Fibroblast of skin of back (primary cell): ENCODE measurements around the gene THEM5.
A peak's percentile ranks its signal among the peaks of the same experiment; 100 is the strongest.

Experiments used
- DNase-seq: peaks from one replicate; pipeline ENCODE4 v3.0.0-alpha.2; 2013

The THEM5 gene

DNA sequence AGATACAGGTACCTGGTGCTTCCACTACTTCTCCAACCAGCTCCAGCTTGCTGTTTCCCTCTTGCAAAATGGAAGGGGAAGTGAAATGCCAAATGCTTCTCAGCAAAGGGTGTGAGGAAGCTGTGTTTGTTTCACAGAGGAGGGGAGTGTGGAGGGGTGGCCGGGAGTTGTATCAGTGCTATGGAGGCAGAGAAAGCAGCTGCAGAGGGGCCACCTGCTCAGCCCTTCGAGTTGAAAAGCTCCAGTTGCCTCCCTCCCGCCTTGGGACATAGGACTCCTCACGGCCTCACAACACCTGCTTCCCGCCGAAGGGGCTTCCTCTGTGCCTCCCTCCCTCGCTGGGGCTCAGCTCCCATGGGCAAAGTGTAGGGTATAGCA is 36.2 kb downstream of the THEM5 start:
- no peak for DNase-seq

DNA sequence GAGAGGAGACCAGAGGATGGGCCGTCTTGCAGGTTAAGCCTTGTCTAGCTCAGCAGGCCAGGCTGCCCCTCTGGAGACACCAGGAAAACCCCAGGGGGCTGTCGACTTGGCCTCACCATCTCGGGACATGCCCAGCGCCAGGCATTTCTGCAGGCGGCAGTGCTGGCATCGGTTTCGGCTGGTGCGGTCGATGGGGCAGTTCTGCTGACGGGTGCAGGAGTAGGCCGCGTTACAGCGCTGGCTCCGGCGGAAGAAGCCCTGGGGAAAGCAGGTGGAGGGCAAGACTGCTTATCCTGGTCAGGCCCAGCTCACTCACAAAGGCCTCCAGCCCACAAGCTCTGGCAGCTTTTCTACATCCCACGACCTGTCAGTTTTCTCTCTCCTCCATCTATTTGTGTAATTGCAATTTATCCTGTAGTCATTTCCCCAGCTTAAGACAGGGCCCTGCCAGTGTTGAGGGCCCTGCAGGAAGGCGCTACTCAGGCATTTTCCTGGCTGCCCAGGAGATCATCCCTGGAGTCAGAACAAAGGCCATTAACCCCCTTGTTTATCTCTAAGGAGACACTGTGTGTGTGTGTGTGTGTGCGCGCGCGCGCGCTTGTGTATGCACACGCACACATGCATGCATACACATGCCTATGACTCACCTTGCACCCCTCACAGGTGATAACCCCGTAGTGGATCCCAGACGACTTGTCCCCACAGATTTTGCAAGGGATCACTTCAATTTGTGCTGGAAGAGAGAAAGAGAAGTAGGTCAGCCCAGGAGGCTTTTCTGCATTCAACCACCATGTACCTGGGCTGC is 36.8 kb downstream of the THEM5 start:
- DNase-seq = no peak

DNA sequence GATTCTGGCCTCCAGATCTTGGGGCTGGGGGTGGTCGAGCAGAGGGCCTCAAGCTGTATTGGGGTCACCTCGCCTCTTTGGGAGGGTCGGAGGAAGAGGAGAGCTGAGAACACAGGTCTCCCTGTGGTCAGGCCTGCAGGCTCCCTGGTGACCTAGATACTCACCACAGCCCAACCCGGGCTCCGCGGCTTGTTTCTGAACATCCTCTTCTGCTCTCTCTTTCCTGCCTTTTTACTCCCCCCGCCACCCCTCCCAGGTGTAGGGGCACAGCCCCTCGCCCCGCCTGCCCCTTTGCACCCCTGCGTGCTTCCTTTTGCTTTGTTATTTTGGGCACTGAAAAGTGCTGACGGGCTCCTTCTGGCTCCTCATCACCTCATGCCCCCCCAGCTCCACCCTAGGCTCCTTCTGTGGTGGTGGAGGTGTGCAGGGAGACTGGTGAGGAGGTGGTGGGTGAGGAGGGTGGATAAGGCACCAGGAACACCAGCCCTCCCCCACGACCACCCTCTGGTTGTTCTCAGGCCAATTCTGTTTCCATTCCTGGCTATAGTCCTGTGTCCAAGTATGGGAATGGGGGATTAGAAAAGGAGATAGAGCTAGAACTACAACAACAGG is 37.7 kb downstream of the THEM5 start:
- no peak for DNase-seq

DNA sequence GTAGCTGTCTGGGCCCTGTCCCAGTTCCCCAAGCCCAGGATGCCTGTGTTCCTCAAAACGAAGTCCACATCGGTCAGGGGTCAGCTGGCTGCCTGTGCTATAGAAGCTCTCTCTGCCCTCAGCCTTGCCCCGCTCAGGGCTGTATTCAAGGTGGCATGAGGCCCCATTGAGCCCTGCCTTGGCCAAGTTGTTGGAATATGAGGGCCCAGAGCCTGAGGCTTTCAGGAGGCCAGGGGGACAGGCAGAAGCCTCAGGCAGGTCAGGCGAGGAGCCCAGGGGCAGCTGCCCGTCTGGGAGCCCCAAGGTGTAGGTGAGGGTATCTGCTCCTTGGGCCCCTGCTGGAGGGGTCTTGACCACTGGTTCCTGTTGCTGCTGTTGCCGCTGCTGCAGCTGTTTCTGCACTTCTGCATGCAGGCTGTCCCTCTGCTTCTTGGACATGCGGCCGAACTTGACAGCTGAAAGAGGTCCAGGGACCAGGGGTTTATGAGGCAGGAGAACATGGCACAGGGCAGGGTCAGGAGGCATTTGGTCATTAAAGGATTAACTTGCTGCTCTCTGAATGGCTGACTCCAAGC is 38.5 kb downstream of the THEM5 start:
- DNase-seq = no peak

DNA sequence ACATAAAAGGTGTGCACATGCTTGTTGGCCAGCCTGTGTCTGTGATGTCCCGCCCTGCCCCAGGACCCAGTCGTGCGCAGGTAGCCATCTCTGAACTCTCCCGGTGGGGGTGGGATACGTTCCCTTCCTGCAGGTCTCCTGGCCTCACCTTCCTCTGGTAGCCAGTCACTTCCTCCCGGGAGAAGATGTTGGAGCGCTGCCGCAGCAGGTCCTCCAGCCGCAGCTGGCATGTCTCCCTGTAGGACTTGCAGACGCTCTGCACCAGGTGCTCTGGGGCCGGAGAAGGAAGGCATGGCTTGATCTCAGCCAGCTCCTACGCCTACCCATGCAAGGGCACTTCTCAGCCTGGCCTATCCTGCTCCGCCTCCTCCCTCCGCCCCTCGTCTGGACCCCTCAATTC is 39.1 kb downstream of the THEM5 start:
- DNase-seq = no peak

DNA sequence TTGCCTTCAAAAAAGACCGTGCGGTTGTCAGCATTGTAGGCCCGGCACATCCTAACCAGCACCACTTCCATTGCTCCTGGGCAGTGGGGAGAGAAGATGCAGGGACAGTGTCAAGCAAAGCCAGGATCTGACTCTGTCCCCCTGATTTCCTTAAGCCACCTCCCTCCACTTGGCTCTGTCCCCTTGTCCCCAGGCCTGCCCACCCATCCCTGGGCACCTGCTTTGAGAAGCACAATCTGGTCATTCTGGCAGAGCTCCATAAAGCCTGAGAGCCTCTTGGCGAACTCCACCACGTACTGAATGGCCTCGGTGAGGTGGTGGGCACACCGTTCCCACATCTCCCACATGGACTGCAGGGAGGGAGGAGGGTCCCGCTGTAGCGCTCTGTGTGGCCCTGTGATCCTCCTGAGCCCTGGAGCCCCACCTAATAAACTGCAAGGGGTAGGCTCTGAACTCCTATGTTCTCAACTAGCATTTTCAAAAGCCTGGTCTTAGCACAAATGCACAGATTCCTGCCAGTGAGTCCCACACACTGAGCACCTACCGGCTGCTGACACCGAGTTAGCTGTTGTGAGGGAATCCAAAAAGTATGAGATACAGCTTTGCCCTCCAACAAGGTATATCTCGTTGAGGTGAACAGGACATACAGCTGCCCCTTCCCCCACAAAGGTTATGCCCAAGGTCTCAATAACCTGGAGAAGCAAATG is 40.1 kb downstream of the THEM5 start:
- no peak for DNase-seq

DNA sequence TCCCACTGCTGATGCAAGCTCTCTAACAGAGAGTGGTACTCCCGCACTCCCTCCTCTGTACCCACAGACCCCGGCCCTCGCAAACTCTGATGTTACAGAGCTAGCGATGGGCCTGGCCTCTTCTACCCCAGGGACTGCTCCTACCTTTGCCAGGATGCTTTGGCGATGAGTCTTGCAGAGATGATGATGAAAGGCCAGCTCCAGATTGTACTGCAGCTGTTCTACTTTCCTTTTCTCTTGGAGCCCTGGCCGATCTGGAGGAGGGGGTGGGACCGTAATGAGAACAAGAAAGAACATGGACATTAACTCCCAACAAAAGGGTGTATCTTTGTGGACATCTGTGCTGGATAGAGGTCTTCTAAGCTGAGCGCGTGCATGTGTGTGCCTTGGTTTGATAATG is 42.3 kb downstream of the THEM5 start:
- no peak for DNase-seq

DNA sequence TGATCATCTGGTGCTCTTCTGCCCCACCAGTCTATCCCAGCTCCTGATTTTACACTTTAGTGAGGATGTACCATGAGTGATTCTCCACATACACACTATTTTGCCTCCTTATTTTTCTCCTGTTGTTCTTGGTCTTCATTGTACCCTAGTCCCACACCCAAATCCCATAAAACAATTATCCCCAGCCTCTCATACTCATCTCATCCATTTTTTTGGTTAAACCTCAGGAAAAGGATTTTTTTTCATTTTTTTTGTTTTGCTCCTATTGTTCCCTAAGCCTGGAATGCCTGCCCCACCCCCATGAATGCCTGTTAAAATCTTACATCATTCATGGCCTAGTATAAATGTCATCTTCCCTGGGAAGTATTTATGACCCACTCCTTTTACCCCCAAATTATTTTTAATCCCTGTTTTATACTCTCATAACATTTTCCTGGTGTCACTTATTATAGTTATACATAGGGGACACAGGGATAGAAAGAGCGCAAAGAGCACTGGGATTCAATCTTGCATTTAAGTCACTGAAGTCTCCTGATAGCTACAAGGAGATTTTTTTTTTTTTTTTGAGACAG is 43.4 kb downstream of the THEM5 start:
- DNase-seq = no peak

DNA sequence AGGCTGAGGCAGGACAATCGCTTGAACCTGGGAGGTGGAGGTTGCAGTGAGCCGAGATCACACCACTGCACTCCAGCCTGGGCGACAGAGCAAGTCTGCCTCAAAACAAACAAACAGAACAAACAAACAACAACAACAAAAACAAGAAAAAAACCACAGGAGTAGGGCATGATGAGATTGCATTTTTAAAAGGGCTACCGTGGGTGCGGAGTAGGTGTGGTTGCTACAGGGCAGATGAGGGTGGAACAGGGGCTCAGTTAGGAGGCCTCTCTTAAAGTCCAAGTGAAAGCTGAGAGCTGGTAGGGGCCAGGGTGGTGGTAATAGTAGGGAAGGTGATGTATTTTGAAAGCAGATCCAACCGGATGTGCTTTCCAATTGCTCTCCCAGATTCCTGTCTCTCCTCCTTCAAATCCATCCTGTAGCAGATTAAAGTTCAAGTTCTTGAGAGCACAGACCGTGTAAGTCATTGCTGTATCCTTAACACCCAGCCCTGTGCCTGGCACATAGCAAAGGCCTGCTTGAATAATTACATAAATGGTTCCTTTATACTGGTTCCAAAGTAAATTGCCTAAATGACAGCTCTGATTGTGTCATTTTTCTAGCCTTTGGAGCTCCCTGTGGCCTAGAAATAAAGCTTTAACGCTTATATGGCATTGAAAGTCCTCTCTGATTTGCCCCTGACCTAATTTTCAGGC is 44.1 kb downstream of the THEM5 start:
- no peak for DNase-seq

DNA sequence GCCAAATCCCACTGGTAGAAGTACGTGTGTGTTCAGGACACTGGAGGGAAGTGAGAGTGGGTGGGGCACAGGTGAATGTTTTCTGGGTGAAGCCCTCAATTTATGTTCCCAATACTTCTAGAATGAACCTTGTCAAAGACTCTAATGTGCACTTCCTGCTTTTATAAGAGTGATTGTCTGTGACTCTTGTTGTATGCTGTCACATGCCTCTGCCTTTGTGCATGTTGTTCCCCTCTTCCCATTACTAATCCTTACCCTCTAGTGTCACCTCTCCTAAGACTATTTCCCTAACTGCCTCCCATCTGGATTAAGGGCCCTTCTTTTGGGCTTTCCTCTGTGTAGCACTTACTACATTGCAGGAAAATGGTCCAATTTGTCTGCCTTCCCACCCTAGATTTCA is 45.7 kb downstream of the THEM5 start:
- DNase-seq = no peak

DNA sequence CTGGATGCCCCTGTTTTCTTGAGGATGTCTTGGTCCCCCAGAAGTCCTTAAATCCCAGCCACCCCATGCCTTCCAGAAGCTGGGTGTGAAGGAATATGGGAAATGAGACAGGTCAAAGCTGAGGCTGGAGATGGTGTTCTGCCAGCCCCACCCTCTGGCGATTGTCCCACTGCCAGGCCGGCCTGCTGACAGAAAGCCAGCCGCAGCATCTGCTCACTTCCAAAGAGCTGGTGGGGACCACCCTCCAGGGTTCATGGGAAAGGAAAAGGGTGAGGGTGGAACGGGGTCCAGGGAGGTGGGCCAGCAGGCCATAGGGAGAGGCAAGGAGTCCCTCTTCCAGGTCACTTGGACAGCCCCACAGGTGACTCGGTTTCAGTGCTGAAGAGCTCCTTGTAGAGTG is 46.4 kb downstream of the THEM5 start:
- no peak for DNase-seq

DNA sequence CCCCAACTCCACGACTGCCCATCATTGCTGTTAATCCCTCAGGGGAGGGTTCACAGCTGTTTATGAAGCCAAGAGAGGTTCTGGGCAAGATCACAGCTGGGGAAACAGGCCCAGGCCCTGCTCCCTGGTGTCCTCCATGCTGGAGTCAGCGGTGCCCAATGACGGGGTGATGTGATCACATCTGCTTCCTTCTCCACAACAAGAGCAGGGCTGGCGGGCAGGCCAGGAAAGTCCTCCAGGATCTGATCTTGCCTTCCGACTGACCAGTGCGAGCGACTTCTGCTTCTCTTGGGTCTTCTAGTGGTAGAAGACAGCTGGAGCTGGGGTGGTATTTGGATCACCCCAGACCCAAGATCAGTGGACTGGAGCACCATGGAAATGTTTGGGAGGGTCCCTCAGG is 47.3 kb downstream of the THEM5 start:
- no peak for DNase-seq

DNA sequence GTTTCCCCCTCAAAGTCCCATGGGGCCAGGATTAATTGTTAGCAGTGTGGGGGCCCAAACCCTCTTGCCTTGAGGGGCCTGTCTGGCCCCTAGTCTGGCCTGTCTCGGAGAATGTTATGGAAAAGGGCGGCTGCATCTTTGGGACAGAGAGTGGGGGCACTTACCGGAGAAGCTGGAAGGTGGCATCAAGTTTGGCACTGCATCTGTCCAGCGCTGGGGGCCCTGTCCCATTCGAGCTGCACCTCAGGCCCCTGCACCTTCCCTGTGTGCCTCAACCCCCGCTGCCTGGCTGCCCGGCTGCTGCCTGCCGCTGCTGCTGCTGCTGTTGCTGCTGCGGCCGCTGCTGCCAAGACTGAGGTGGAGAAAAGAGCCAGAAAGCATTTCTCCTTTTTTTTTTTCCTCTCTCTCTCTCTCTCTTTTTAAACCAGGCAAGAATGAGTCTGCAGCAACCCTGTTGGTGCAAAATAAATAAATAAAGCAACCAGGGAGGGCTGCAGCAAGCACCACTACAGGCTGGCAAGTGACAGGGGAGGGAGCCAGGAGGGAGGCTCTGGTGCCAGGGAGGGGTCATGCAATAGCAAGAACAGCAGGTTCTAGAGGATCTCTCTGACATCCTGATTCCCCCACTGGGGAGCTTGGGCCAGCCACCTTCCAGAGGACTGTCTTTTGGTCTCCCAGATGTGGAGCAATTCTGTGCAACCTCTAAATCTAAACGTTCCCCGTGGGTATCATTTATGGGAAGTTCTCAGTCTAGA is 48.3 kb downstream of the THEM5 start, which contains the start of gene LINGO4:
Gene LINGO4 (minus strand): TSS at position 354 of the 755 bp plus-strand sequence. CDS start 2,715 bp downstream, outside the sequence.
- no peak for DNase-seq

DNA sequence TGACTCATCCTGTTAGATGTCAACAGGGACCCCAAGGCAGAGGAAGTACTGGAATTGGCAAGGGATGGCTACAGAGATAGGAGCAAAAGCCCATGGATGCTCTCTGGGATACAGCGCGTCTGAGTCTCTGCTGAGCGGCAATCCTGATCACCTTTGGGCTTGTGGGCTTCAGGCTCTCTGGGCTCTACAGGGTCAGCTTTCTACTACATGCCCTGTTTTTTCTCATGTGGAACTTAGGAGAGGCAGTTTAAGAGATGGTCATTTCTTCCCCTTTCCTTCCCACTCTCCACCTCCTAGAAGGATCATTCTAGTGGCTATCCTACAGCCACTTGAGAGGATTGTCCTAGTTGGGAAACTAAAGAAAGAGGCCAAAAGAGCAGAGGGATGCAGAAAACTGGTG is 49.6 kb downstream of the THEM5 start:
- no peak for DNase-seq

DNA sequence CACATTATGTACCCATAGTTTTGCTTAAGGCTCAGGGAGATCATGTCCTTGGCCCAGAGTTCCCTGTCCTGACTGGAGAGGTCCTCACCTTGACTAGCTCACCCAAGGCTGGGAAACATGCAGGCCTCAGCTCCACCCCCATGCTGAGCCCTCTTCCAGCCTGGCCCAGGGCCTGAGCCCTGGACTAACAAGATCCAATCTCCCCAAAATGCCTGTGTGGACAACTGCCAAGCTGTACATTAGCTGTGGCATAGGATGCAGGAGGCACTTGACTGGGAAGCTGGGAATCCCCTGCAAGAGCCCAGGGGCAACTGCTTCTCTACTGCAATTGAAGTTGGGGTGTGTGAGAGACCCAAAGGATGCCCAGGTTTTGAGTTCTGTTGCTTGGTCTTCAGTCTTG is 50.3 kb downstream of the THEM5 start:
- no peak for DNase-seq

DNA sequence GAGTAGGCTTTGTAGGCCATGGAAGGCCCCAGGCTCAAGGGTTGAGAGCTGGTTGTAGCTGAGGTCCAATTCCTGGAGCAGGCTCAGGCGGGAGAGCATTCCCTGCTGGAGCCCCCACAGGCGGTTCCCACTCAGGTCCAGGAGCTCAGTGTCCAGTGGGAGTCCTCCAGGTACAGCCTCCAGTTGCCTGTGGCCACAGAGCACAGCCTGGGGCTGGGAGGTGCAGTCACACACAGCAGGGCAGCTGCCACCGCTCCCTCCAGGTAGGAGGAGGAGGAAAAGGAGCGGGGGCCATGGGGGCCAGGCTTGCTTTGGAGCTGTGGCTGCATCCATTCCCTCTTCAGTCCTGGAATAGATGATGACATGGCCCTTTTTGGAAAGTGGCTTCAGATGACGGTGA is 51.1 kb downstream of the THEM5 start:
- DNase-seq = no peak

DNA sequence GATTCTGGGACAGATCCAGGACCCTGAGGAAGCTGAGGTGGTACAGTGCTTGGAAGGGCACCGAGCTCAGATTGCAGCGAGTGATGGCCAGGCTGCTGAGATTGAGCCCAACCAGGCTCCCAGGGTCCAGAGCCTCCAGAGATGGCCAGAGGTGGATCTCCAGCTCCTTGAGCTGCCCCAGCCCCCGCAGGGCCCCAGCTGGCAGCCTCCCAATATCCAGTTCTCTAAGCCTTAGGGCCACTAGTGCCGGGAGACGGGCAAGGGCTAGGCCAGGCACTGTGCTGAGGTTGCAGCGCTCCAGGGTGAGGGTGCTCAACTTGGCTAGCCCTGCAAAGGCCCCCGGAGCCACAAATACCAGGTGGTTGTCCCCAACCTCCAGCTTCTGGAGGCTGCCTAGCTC is 51.7 kb downstream of the THEM5 start:
- no peak for DNase-seq

DNA sequence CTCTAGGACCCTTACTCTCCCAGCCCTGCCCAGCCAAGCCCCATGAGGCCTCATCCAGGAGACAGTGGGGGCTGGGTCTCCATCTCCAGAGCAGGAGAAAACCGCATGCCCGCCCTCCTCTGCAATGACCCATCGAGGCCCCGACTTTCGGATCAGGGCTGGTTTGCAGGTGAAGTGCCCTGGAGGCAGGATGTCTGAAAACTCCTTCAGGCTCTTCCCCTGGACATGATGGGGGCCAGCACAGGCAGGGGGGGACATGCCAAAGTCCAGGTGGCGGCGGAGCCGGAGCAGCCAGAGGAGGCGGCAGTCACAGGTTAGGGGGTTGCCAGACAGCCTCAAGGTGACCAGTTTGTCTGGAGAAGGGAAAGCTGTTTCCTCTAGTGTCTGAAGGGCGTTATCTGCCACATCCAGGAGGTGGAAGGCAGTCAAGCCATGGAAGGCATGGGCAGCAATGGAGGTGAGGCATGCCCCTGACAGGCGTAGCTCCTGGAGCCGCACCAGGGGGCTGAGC is 52.1 kb downstream of the THEM5 start:
- no peak for DNase-seq

DNA sequence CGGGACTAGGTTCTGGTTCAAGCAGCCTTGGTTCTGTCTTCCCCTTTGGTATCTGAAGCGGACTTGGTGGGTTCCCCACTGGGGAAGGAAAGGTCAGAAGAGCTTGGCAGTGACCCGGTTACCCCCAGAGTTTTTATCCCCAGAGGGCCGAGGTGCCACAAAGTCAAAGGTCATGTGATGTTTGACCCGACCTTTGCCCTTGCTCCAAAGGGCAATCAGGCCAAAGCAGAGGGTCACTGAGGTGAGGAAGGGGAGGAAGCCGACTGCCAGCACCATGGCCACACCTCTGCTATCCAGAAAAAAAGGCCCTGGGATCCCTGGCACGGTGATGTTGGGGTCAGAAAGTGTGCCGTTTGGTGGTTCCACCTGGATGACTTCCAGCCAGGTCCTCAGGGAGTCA is 52.7 kb downstream of the THEM5 start:
- no peak for DNase-seq

DNA sequence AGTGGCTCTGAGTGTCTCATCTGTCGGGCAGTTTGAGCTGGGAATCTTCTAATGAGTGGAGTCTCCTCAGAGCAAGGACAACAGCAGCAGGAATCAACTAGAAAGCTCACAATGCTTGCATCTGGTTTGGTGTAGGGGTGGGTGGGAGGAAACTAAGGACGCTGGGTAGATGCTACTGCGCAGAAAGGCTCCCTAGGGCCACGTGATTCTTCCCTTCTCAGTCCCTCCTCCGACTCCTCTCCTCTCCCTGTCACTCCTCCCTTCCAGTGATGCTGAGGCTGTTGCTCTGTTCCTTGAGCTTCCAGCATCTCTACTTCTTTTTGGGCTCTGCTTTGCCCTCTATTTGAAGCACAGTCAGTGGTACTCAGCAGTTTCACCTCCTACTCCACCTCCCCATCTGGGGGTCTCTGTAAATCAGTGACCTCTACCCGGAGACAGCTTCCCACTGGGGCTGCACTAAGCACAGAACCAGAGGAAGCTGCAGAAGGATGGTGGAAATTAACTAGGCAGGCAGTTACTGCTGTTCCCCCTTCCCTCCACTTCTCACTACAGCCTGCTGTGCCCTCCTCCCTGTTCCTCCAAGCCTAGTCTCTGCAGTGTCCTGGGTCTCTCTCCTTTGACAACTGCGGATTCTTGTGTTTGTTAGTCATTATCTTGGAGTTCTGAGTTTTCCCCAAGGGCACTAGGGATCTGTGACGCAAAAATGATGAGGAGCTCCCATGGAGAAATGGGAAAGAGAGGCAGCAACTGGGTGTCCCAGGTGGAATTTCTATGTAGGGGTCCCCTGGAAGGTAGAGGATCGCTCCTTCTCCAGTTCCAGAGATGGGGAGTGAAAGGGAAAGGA is 54.1 kb downstream of the THEM5 start:
- DNase-seq = peak; percentile 35

DNA sequence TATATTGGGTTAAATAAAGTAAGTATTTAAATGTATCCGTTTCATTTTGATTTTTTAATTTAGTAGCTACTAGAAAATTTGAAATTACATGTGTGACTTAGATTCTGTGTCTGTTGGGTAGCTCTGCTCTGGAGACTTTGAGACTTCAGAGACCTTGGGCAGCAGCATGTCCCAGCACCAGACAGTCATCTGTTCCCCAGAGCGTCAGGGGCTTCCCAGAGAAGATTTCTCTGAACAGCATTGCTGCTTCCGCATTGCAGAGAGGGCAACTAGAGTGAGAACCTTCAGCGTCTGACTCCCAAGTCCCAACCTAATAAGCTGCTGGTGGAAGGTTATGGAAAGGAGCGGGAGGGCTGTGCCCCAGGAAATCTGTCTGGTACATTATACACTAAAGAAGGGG is 54.9 kb downstream of the THEM5 start:
- no peak for DNase-seq
